ENCODE results near the gene ZNF264. TPM values are rescaled to one million over a fixed set of nuclear protein-coding genes. Genes with fewer than 3 reads are reported as not detected.

The ZNF264 gene
- total and polyA plus RNA-seq, 12 donors = 6.4 to 78.1 (median 33.1) TPM

GRCh38 chr19:57242821-57243220 is 51.5 kb downstream of the ZNF264 start:
- intact Hi-C loops (cut with DNase I) = loop anchor here in 1 of 2 donors (5.0 kb wide), 1 partner anchor 34 kb away; no protein-coding TSS in a partner anchor

GRCh38 chr19:57244513-57244912 is 53.2 kb downstream of the ZNF264 start:
- intact Hi-C loops (cut with DNase I) = loop anchor here in 1 of 2 donors (5.0 kb wide), 1 partner anchor 33 kb away; no protein-coding TSS in a partner anchor
- Histone ChIP-seq H3K36me3 (replicated peaks in 1 of 2) (peaks cover 0 to 49% of the 10 kb centered on the region in 2 donors), H3K4me3 (no peak overlapping the region)

More at GRCh38 chr19:57242821-57243220, 51.5 kb downstream of the ZNF264 start:
- TF ChIP-seq CTCF (IDR thresholded peaks at IDR 0.05) (no peak), POLR2A (IDR thresholded peaks at IDR 0.05) (no peak)
- Histone ChIP-seq H3K27me3 (no peaks in the 10 kb centered on the region), H3K9me3 (replicated peaks in 1 of 3) (no peaks in the 10 kb centered on the region), H3K4me3 (no peak overlapping the region), H3K4me1 (replicated peaks in 1 of 2) (peaks cover 12 to 31% of the 10 kb centered on the region in 2 donors), H3K36me3 (replicated peaks in 1 of 2) (peaks cover 0 to 33% of the 10 kb centered on the region in 2 donors), H3K27ac (peak overlapping the region in 1 of 5 donors; percentile 8)
- WGBS, 4 donors = 71 to 80% (median 76%) methylated on average over 5 of the region's 5 CpGs
- peak in 1 of 7 donors; percentile 14 for DNase-seq

GRCh38 chr19:57245066-57245465 is 53.8 kb downstream of the ZNF264 start:
- H3K27ac ChIP-seq = no peak overlapping the region
- peaks cover 0 to 51% of the 10 kb centered on the region in 2 donors for H3K36me3 ChIP-seq (replicated peaks in 1 of 2)
- intact Hi-C loops (cut with DNase I) = no loop called here

More at GRCh38 chr19:57244513-57244912, 53.2 kb downstream of the ZNF264 start:
- Histone ChIP-seq H3K9me3 (replicated peaks in 1 of 3) (no peaks in the 10 kb centered on the region), H3K27ac (no peak overlapping the region), H3K4me1 (replicated peaks in 1 of 2) (peaks cover 12 to 31% of the 10 kb centered on the region in 2 donors), H3K27me3 (no peaks in the 10 kb centered on the region)
- WGBS, 4 donors = 79 to 94% (median 92%) methylated on average over 5 of the region's 5 CpGs
- no peak for TF ChIP-seq CTCF (IDR thresholded peaks at IDR 0.05)
- TF ChIP-seq POLR2A (IDR thresholded peaks at IDR 0.05) = no peak
- no peak for DNase-seq

GRCh38 chr19:57245959-57246358 is 54.7 kb downstream of the ZNF264 start:
- no peak overlapping the region for H3K4me3 ChIP-seq
- intact Hi-C loops (cut with DNase I) = no loop called here
- H3K27me3 ChIP-seq = no peaks in the 10 kb centered on the region
- H3K27ac ChIP-seq = no peak overlapping the region
- peaks cover 12 to 24% of the 10 kb centered on the region in 2 donors for H3K4me1 ChIP-seq (replicated peaks in 1 of 2)
- H3K9me3 ChIP-seq (replicated peaks in 1 of 3) = no peaks in the 10 kb centered on the region
- no peak for DNase-seq
- TF ChIP-seq CTCF (IDR thresholded peaks at IDR 0.05) (no peak), POLR2A (IDR thresholded peaks at IDR 0.05) (no peak)
- 86 to 90% (median 88%) methylated on average over 6 of the region's 6 CpGs for WGBS, 4 donors
- peaks cover 0 to 51% of the 10 kb centered on the region in 2 donors for H3K36me3 ChIP-seq (replicated peaks in 1 of 2)

More at GRCh38 chr19:57245066-57245465, 53.8 kb downstream of the ZNF264 start:
- 90 to 95% (median 93%) methylated on average over 5 of the region's 5 CpGs for WGBS, 4 donors
- peaks cover 12 to 26% of the 10 kb centered on the region in 2 donors for H3K4me1 ChIP-seq (replicated peaks in 1 of 2)
- H3K4me3 ChIP-seq = no peak overlapping the region
- DNase-seq = no peak
- TF ChIP-seq CTCF (IDR thresholded peaks at IDR 0.05) = no peak
- TF ChIP-seq POLR2A (IDR thresholded peaks at IDR 0.05) = no peak
- H3K27me3 ChIP-seq = no peaks in the 10 kb centered on the region
- no peaks in the 10 kb centered on the region for H3K9me3 ChIP-seq (replicated peaks in 1 of 3)

Data from adrenal gland (tissue), 12 donors.